GM21576 (cell line): Measurements from ENCODE around the gene PNPLA5.

Experiments used
- ATAC-seq: cut with Tn5 transposase; IDR thresholded peaks from one replicate; pipeline ENCODE4 v1.9.1; 2021; ENCODE audit warnings: mild to moderate bottlenecking, moderate library complexity; ENCODE audit not compliant: unreplicated experiment

The PNPLA5 gene

DNA sequence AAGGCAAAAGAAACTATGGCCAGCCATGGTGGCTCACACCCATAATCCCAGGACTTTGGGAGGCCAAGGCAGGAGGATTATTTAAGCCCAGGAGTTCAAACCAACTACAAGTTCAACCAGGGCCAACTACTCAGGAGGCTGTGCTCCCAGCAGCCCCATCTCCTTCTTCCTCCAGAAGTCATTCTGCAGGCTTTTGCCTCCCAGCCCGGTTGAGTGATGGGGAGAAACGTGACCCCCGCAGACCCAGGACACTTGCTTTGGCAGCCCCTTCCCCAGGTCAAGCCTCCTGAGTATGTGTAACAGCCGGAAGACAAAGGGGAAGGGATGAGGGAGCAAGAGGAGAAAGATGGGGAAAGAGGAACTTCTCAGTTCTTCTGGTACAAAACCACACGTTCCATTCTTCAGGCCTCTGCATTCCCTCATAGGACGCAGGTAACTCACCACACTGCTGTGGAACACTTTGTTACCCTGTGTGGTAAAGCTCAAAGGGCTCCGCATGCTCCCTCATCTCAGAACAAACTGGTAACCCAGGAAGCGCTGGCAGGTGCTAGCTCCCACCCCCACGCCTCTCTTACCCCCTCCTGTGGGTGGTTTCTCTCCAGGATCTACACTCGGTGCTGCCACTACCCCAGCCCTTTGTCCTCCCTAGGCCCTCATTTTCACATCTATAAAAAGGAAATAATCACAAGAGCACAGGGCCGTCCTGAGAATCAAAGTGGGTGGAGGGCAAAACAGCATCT, 33.5 kb downstream of the PNPLA5 start:
- ATAC-seq = no peak

DNA sequence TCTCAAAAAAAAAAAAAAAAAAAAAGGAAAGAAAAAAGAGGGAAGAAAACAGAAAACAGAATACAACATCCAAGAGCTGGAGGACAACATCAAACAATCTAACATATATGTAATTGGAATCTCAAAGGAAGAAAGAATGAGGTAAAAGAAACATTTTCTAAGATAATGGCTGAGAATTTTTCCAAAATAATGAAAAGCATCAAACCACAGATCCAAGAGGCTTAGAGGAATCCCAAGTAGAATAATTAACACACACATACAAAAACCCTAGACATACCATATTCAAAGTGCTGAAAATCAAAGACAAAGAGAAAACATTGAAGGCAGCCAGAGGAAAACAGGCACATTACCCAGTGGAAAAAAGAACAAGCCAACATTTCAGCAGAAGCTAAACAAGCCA, 34.4 kb downstream of the PNPLA5 start:
- no peak for ATAC-seq

DNA sequence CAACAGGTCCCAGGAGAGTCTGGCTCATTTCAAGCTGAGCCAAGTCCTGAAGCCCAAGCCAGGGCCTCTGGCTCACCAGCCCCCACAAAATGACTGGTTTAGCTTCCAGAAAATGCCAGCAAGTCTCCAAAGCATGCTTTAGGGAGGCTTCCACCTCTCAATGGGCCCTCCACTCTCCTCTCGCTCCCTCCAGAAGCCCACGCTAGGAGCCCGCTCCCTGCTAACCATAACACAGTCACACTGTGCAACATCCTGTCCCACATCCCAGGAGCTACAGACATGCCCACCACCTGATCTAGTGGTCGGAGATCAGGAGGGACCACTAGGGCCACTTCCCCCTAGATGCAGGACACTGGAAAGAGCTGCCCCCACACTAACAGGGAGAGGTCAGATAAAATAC, 36.4 kb downstream of the PNPLA5 start:
- no peak for ATAC-seq

DNA sequence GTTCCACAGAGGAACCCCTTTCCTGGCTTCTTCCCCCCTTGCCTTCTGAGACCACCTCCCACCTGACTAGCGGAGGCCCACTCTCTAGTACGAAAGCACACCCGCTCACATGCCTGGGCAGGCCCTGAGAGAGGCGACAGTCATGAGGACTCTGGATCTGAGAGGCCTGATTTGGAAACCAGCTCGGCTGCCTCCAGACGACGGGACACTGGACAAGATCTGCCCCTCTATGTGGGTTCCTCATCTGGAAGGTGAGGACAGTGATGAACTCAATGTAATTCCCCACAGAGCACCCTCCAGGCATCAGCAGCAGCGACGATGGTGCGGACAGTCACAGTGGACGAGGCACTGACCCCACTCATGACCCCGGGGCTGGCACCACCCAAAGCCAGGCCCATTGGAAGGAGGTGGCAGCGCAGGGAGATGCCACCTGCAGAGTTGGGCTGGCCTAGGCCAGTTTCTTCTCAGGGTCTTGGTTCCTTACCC, 37.0 kb downstream of the PNPLA5 start:
- no peak for ATAC-seq

DNA sequence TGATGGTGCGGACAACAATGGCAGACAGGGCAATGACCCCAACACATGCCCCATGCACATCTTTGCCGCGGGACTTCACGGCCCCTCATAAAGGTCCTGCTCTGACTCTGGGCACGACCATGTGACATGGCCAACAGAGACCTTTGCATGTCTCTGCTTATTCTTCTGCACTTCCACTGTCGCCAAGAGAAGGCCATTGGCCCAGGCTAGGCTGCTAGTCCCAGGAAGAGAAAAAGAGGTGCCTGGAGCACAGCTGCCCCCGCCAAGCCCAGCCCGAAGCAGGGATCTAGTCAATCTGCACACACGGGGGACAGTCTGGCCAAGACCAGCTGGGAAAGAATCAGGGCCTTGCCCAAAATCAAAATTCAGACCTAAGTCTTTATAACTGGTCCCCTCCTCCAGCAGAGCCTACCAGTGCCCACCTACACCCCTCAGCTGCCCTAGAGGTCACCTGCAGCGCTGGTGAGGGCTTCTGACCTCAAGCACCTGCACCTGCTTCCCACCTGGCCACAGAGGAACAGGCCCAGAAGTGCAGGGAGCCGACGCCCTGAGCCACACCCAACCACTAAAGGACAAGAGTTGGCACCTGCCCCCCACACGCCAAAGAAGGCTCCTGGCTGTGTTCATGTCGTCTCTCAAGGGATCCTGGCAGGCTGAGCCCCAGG, 37.6 kb downstream of the PNPLA5 start:
- ATAC-seq = no peak

DNA sequence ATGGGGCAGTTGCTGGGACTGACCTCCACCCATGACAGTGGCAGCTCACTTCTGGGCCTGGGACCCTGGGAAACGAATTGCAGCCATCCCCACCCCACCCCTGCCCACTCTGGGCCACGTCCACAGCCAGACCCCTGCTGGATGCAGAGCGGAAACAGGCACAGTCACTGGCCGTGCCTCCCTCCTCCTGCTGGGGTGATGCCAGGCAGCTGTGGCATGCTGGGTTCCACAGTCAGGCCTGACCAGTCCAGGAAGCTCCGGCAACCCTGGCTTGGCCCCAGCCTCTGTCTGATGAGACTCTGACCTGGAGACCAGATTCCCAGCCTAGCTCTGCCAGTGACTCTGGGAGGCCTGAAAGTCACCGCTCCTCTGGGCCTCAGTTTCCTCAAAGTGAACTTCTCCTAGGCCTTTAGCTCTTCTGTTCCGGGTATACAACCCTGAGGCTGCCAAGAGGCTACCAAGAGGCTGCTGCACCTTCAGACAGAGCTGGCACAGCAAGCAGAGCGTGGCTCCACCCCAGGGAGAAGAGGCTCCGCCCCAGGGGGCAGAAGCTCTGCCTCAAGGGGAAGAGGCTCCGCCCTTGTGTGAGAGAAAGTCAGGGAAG, 38.4 kb downstream of the PNPLA5 start:
- ATAC-seq = no peak

DNA sequence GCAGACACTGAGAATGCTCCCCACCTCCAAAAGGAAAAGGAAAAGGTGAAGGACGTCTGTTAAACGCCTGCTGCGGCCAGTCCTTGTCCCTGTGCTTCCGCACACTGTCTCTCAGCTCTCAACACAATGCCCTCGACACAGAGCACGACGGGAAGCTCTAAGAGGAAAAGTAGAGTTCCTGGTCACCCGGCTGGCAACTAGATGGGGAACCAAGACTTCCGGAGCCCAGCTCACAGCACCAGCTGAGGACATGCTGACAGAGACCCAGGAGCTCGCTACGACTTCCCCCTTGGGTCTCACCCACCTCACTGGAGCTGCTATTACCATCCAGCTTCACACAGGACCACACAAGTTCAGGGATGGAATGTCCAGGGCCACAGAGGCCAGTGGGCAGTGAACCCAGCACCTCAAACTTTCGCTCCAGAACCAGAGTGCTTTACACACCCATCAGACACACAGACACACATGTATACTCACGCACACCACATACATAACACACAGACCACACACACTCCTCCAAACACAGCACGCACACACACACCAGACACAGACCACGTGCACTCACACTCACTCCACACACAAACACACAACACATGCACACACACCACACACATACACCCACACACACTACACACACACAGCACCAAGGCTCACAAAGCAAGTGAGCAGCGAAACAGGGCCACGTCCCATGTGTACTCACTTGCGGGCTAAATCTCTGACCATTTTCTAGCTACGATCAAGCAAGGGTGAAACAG, 39.1 kb downstream of the PNPLA5 start:
- no peak for ATAC-seq

DNA sequence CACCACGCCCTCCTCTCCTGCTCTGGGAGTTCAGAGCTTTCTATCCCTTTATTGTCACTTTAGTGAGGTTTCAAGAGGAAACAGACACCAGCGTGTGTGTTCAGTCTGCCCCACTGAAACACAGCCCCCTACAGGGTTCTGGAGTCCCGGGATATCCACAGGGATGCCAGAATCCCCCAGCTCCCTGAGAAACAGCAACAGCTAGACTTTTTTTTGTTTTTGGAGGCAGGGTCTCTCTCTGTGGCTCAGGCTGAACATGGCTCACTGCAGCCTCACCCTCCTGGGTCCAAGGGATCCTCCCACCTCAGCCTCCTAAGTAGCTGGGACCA, 39.9 kb downstream of the PNPLA5 start:
- ATAC-seq = no peak

DNA sequence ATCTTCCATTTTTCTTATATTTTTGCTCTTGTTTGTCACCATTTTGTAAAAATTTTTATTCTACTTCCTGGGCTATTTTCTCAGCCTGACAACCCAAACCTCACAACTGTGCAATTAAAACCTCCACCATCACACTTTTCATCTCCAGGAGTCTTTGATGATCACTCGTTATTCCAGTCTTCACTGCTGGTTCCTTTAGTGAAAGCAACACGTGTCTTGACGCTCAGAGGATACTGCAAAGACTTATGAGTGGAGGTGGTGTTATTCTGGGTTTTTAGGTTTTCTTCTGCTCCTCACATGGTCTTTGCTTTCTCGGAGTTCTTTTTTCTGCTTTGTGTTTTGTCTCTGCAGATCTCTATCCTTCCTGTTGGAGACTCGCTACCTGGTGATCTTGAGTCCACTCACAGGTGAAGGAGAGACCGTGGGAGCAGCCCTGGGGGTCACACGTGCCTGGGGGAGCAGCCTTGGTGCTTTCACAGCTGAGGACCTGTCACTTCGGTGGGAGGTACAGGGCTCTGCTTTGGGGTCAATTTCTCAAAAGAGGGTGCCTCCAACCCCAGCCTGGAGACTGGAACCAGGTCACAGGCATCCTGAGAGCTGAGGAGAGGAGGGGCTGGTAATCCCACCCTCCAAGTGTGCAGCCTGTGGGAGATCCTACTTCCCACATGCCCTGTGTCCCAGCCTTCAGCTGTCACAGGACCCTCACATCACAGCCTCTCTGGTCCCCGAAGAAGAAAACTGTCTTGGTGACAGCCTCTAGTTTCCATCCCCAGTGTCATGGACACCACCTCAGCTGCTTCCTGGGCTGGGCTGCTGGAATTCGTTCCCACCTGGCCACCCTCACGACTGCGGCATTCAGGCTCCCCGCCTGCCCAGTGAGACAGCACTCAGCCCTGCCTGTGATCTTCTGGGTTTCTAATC, 40.5 kb downstream of the PNPLA5 start:
- ATAC-seq = no peak

DNA sequence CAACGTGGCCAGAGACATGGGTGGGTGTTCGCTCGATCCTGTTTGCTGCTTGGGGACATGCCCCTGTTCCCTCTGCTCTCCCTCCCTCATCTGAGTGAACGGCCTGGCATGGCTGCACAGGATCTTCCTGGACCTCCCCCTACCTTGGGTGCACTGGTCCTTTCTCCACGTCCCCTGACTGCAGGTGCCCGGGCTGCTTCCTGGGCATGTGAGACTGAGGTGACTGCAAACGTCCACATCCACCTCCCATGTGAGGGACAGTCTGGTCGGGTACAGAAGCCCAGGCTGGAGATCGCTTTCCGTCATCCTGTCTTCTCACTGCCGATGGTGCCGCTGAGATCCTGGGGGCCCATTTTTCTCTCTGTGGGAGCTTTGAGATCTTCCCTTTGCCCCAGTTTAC, 41.3 kb downstream of the PNPLA5 start:
- no peak for ATAC-seq

DNA sequence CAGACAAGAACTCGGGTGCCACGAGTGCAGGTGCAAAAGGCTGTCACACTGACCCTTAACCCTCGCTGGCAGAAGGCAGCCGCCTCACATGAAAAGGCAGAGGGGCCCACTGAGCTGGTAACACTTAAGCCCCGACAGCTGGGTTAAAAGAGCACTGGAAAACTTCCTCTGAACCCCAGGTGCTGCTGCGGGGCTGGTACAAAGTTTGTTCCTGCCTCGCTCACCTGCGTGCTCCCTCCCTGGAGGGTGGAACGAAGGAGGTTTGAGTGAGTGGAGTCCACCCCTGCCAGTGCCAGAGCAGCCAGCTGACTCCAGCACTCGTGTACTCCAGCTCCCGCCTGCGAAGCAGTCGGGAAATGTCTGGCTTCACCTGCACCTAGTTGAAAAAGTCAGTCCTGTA, 42.1 kb downstream of the PNPLA5 start:
- no peak for ATAC-seq

DNA sequence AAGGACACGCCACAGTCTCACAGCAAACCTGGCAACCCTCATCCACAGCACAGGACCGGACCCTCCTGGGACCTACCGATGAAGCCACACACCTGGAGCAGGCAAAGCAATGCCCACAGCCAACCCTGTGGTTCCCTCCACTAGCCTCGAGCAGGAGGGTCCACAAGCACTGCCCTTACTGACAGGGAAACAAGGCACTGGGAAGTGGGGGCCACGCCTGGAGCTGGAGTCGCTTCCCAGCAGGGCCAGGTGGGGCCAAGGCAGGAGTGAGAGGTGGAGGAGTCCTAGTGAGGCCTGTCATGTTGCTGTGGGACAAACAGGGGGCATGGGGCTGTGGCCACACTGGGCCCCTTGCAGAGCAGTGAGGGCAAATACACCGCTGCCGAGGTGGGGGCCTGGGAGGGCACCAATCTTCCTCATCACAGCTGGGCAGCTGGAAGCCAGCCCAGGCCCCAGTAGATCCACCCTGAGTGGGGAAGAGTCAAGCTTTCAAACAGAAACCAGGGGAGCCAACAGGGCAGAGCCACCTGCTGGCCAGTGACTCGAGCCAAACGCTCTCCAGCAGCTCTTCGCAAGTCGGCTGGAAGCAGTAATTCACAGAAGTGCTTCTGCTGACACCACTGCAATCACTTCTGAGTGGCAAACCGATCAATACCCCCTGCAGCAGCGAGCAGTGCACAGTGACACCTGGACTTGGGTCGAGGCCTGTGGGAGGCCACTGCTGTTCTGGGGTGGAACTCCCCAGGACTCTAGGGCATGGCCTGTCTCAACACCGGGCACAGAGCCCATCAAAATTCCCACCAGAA, 43.2 kb downstream of the PNPLA5 start:
- ATAC-seq = no peak

DNA sequence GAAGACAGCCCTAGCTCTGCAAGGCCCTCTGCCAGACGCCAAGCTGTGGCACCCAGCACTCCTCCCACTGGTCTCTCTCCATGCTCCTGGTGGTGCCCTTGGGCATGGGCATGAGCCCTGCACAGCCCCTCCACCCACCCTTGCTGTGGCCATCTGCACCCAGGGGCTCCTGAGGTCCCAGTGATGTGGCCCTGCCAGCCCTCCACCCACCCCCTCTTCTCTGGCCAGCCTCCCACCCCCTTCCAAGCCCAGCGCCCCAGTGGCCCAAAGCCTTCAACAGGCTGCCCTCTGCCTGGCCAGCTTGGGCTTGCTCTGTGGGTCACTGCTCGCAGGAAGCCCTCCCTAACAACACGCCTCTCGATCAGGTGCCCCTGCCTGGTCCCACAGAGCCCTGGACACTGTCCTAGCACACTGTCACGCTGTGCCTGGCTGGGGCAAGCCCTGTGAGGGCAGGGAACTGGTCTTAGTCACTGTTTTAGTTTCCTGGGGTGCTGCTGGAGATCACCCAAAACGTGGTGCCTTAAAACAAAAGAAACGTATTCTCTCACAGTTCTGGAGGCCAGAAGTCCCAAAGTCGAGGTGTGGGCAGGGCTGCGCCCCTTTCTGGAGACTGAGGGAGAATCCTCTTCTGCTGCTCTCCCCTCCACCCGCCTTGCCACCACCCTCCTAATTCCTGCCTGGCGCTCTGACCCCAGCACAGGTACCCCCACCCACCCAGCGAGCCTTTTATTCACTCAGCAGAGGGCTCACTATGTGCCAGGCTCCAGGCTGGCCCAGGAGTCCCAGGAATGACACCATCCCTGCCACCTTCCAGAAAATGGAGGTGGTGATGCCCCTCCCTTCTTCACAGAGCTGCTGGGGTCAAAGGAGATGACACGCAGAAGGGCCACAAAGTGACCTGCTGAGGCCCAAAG, 44.2 kb downstream of the PNPLA5 start:
- no peak for ATAC-seq

DNA sequence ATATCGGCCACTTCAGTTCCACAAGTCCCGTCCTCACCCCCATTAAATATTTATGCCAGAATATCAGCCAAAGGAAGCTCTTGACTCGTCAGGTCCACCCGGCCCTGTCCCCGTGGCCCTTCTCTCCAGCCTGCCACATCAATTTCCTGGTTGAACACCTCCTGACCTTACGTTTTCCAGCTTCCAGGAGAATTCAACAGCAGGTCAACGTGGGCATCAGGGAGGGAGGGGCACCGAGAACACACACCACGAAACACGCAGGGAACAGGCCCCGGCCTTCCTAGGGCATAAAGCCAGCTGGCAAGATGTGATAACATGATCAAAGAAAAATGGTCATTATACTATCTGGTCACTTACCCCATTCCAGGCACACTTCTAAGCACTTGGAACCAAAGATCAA, 44.8 kb downstream of the PNPLA5 start:
- no peak for ATAC-seq

DNA sequence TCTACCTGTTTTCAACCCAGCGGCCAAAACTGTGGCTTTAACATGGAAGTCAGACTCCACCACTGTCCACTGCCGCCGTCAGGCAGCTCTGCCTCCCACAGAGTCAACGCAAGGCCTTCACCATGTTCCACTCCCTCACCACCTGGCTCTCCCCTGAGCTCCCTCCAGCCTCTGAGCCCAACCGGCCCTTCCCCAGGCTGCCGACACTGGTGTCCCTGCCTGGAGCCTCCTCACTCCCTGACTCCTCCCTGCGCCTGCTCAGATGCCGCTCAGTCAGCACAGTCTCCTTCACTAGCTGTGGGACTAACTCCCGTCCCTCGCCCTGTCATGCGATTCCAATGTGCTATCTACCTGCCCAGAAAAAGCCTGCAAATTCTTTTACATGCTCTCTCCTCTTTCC, 45.8 kb downstream of the PNPLA5 start:
- ATAC-seq = no peak

DNA sequence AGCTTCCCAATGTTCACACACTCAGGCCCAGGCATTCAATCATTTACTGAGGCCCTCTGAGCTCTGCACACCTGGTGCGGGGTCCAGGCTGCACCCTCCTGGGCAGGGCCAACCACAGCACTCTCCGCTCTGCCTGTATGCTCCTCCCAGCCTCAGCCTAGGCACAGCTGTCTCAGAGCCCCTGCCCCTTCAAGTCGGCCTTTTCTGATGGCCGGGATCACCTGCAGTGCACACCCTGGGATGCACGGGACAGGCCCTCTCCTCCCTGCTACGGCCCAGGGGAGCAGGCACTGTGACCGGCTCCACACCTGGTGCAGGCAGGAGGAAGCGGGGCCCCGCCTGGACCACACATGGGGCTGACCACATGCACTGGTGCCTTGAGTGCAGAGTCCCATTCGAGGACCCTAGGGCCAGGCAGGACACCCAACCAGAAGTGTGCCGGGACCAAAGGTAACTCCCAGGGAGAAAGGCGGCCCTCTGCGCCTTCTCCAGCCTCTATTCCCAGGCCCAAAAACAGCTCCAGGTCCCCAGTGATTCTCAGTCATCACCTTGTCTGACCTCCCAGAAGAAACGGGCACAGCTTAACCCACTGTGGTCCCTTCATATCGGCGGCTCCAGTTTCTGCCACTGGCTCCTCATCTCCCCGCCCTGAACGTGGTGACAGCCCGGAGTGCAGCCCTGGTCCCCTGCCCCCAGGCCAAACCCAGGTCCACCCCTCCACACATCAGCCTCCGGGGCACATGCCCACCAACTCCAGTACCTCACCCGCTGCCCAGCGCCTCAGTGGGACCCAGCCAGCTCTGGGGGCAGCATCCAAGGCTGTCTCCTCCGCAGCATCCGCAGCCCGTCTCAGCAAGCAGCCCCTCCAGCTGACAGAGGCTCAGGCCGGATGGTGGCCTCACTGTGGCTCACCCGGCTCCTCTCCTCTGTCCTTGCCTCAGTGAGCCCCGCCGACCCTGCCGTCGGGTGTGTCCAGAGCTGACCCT, 47.0 kb downstream of the PNPLA5 start:
- ATAC-seq = no peak

DNA sequence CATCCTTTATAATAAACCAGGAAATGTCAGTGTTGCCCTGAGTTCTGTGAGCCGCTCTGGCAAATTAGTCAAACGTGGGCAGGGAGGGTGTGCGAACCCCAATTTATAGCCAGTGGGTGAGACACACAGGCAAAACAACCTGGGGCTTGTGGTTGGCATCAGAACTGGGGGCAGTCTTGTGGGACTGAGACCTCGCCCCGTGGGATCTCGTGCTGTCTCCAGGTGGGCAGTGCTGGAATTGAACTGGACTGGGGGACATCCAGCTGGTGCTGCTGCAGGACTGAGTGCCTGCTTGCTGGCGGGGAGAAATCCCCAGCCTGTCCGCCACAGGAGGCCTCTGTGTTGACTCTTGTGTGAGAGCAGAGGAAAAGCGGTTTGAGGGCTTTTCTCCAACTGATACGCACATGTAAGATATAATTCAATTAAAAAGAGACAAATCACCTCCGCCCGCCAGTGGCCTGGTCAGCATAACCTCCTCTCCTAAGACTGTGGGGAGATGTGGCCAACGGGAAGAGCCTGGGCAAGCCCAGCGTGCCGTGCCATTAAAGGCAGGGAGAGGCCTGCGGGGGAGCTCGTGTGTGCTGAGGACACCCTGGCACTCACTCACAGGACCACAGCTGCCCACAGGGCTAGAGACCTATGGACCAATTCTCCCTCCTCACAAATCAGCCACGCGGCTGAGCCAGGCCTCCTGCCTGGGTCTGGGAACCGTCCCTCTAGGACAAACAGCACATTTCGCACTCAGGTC, 47.9 kb downstream of the PNPLA5 start:
- ATAC-seq = no peak
